ENCODE results near the gene TMEM209. TPM values are rescaled to one million over a fixed set of nuclear protein-coding genes. Genes with fewer than 3 reads are reported as not detected.

TMEM209 gene
- total and polyA plus RNA-seq, 4 donors, result 4.5 to 10.1 (median 9.0) TPM

- Histone ChIP-seq H3K27me3 (ENCODE audit: control insufficient read depth in 4 of 4, insufficient read depth in 4 of 4, low read length in 3 of 4) (no peaks in the 10 kb centered on the region), H3K4me3 (ENCODE audit: low read depth in 1 of 3, low read length in 3 of 3) (no peak overlapping the region), H3K36me3 (ENCODE audit: control insufficient read depth in 4 of 4, insufficient read depth in 3 of 4, low read depth in 1 of 4, low read length in 3 of 4) (peaks cover 0 to 13% (median 2%) of the 10 kb centered on the region in 4 donors), H3K9ac (ENCODE audit: low read depth in 1 of 2, low read length in 2 of 2) (no peak overlapping the region), H3K27ac (ENCODE audit: low read depth in 1 of 2, low read length in 2 of 2) (no peak overlapping the region), H3K4me1 (ENCODE audit: control insufficient read depth in 4 of 4, insufficient read depth in 4 of 4, low read length in 3 of 4) (peaks cover 0 to 2% (median 0%) of the 10 kb centered on the region in 4 donors), H3K9me3 (ENCODE audit: control insufficient read depth in 4 of 4, low read length in 3 of 4) (no peaks in the 10 kb centered on the region)
- no peak for DNase-seq (ENCODE audit: low spot score)
- 95% methylated on average over 14 of the region's 14 CpGs for WGBS
- TF ChIP-seq RXRA (IDR thresholded peaks at IDR 0.05) (no peak), EGR1 (IDR thresholded peaks at IDR 0.05; ENCODE audit: low read depth in 2 of 2) (no peak), SP1 (IDR thresholded peaks at IDR 0.05) (no peak), GABPA (IDR thresholded peaks at IDR 0.05 in 1 of 2, conservative IDR thresholded peaks at IDR 0.05 in 1 of 2) (no peak), JUND (IDR thresholded peaks at IDR 0.05) (no peak), HNF4A (conservative IDR thresholded peaks at IDR 0.05) (no peak), FOXA2 (IDR thresholded peaks at IDR 0.05) (no peak), MAX (IDR thresholded peaks at IDR 0.05) (no peak), ATF3 (IDR thresholded peaks at IDR 0.05) (no peak), YY1 (IDR thresholded peaks at IDR 0.05) (no peak), TAF1 (conservative IDR thresholded peaks at IDR 0.05) (no peak), REST (IDR thresholded peaks at IDR 0.05) (no peak)
Measured at GRCh38 chr7:130142654-130143333, 62.4 kb downstream of the TMEM209 start.

- Histone ChIP-seq H3K9ac (ENCODE audit: low read depth in 1 of 2, low read length in 2 of 2) (no peak overlapping the region), H3K4me3 (ENCODE audit: low read depth in 1 of 3, low read length in 3 of 3) (peak overlapping the region in 2 of 3 donors; percentile 41 to 58), H3K27ac (ENCODE audit: low read depth in 1 of 2, low read length in 2 of 2) (no peak overlapping the region), H3K9me3 (ENCODE audit: control insufficient read depth in 4 of 4, low read length in 3 of 4) (no peaks in the 10 kb centered on the region), H3K27me3 (ENCODE audit: control insufficient read depth in 4 of 4, insufficient read depth in 4 of 4, low read length in 3 of 4) (no peaks in the 10 kb centered on the region), H3K36me3 (ENCODE audit: control insufficient read depth in 4 of 4, insufficient read depth in 3 of 4, low read depth in 1 of 4, low read length in 3 of 4) (peaks cover 0 to 13% (median 3%) of the 10 kb centered on the region in 4 donors), H3K4me1 (ENCODE audit: control insufficient read depth in 4 of 4, insufficient read depth in 4 of 4, low read length in 3 of 4) (peaks cover 0 to 2% (median 0%) of the 10 kb centered on the region in 4 donors)
- TF ChIP-seq ZBTB33 (IDR thresholded peaks at IDR 0.05) (no peak), RXRA (IDR thresholded peaks at IDR 0.05) (no peak), FOXA2 (IDR thresholded peaks at IDR 0.05) (no peak), TAF1 (conservative IDR thresholded peaks at IDR 0.05) (no peak), REST (IDR thresholded peaks at IDR 0.05) (no peak), CTCF (IDR thresholded peaks at IDR 0.05; ENCODE audit: low read depth, low read length, missing input control) (no peak), NR2F2 (IDR thresholded peaks at IDR 0.05) (no peak), GABPA (IDR thresholded peaks at IDR 0.05 in 1 of 2, conservative IDR thresholded peaks at IDR 0.05 in 1 of 2) (no peak), HNF4A (conservative IDR thresholded peaks at IDR 0.05) (no peak)
- 78% methylated on average over 17 of the region's 17 CpGs for WGBS
- no peak for DNase-seq (ENCODE audit: low spot score)
Measured at GRCh38 chr7:130141884-130142653, 63.1 kb downstream of the TMEM209 start.
